ENCODE results near the gene DOCK4.

DNA sequence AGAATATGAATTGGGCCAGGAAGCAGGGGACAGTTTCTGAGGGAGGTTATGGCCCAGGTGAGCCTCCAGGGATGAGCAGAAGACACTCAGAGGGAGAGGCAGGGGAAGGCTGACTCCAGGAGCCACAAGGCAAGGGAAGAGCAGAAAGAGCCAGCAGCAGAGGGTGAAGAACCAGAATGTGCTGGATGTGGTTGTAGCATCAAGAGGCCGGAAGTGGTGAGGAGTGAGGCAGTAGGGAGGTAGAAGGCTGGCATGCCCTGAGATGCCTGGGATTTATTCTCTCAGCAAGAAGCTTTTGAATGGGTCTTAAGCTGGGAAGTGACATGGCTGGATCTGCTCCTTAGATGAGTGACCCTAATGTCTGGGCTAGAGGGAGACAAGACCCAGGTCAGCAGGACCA, 311.7 kb downstream of the DOCK4 start:
- TF ChIP-seq, protein P1, sequence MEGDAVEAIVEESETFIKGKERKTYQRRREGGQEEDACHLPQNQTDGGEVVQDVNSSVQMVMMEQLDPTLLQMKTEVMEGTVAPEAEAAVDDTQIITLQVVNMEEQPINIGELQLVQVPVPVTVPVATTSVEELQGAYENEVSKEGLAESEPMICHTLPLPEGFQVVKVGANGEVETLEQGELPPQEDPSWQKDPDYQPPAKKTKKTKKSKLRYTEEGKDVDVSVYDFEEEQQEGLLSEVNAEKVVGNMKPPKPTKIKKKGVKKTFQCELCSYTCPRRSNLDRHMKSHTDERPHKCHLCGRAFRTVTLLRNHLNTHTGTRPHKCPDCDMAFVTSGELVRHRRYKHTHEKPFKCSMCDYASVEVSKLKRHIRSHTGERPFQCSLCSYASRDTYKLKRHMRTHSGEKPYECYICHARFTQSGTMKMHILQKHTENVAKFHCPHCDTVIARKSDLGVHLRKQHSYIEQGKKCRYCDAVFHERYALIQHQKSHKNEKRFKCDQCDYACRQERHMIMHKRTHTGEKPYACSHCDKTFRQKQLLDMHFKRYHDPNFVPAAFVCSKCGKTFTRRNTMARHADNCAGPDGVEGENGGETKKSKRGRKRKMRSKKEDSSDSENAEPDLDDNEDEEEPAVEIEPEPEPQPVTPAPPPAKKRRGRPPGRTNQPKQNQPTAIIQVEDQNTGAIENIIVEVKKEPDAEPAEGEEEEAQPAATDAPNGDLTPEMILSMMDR (IDR thresholded peaks at IDR 0.05) = no peak
- no peak for TF ChIP-seq POLR2A (IDR thresholded peaks at IDR 0.05)

Data from testis (tissue), 2 donors.